Endothelial cell of umbilical vein (primary cell): Measurements from ENCODE around the gene CCDC38.

Experiments
- EZH2 ChIP-seq: IDR thresholded peaks from 2 replicates; pipeline ENCODE4 v1.6.1; 2012; ENCODE audit warnings: borderline replicate concordance, low read depth, mild to moderate bottlenecking, moderate library complexity, low read length, inconsistent platforms; ENCODE audit not compliant: severe bottlenecking
- GATA2 ChIP-seq: IDR thresholded peaks from 2 replicates; pipeline ENCODE4 v1.7.0; 2011; ENCODE audit warnings: low read depth, mild to moderate bottlenecking, moderate library complexity, mixed read lengths, low read length; ENCODE audit not compliant: insufficient read length, insufficient read depth
- JUN ChIP-seq: IDR thresholded peaks from 2 replicates; pipeline ENCODE4 v1.6.1; 2011; ENCODE audit warnings: borderline replicate concordance, low read depth; ENCODE audit not compliant: insufficient read length, insufficient read depth
- MYC ChIP-seq: IDR thresholded peaks from one replicate; pipeline ENCODE4 v1.6.1; 2011; ENCODE audit warnings: mild to moderate bottlenecking, low read depth, low read length
- POLR2A ChIP-seq: IDR thresholded peaks from 2 replicates; pipeline ENCODE4 v1.6.1; 2012; ENCODE audit warnings: low read depth, mild to moderate bottlenecking, control low read depth, low read length
- POLR2AphosphoS5 ChIP-seq: IDR thresholded peaks from 2 replicates; pipeline ENCODE4 v1.6.1; 2012; ENCODE audit warnings: low read depth, mild to moderate bottlenecking, control low read depth, low read length, moderate library complexity; ENCODE audit not compliant: insufficient read depth
- TF ChIP-seq, protein P1 (sequence below), 2 donors: IDR thresholded peaks; 1 replicate in 1 of 2; 2 replicates in 1 of 2; pipeline ENCODE4 v1.5.1; 2011; ENCODE audit warnings: low read length in 2 of 2, mild to moderate bottlenecking in 2 of 2, moderate library complexity in 2 of 2, control low read depth in 1 of 2, inconsistent platforms in 1 of 2, low read depth in 1 of 2; ENCODE audit not compliant: insufficient read depth in 1 of 2; ENCODE audit errors: extremely low read depth in 1 of 2
- TF ChIP-seq, protein P2 (sequence below): IDR thresholded peaks from 2 replicates; pipeline ENCODE4 v1.6.1; 2011; ENCODE audit not compliant: insufficient read depth, insufficient read length

DNA sequence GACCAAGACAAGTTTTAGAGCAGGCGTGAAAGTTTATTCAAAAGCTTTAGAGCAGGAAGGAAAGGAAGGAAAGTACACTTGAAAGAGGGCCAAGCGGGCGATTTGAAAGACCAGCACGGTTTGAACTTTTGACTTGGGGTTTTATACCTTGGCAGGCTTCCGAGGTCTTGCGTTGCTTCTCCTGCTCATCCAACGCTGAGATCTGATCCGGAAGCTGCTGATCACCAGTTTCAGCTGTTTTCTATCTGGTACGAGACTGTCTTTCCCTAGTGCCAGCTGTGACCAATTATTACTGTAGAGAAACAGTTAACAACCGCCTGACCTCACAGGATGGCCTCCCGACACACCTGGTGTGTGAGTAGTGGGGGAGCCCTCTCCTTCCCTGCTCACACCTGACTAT lies 104.3 kb downstream of the CCDC38 start:
- TF ChIP-seq GATA2, result peak; percentile 32
- TF ChIP-seq, protein P1, sequence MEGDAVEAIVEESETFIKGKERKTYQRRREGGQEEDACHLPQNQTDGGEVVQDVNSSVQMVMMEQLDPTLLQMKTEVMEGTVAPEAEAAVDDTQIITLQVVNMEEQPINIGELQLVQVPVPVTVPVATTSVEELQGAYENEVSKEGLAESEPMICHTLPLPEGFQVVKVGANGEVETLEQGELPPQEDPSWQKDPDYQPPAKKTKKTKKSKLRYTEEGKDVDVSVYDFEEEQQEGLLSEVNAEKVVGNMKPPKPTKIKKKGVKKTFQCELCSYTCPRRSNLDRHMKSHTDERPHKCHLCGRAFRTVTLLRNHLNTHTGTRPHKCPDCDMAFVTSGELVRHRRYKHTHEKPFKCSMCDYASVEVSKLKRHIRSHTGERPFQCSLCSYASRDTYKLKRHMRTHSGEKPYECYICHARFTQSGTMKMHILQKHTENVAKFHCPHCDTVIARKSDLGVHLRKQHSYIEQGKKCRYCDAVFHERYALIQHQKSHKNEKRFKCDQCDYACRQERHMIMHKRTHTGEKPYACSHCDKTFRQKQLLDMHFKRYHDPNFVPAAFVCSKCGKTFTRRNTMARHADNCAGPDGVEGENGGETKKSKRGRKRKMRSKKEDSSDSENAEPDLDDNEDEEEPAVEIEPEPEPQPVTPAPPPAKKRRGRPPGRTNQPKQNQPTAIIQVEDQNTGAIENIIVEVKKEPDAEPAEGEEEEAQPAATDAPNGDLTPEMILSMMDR (IDR thresholded peaks at IDR 0.05; ENCODE audit: extremely low read depth in 1 of 2, insufficient read depth in 1 of 2, low read depth in 1 of 2, low read length in 2 of 2), result no peak
- TF ChIP-seq, protein P2, sequence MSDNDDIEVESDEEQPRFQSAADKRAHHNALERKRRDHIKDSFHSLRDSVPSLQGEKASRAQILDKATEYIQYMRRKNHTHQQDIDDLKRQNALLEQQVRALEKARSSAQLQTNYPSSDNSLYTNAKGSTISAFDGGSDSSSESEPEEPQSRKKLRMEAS, result no peak
- TF ChIP-seq EZH2, result no peak
- no peak for TF ChIP-seq POLR2A
- TF ChIP-seq POLR2AphosphoS5, result no peak
- no peak for TF ChIP-seq JUN
- TF ChIP-seq MYC, result no peak
